Endothelial cell of umbilical vein (primary cell): ENCODE results near the gene OR51G2. TPM values are rescaled to one million over a fixed set of nuclear protein-coding genes. Genes with fewer than 3 reads are reported as not detected.

Experiments
- BruUV-seq: library from RNA; stranded (reverse); fragments of 400-500 nt; replicated peaks from 2 replicates; lab custom pipeline; 2021; lab: Mats Ljungman, UMichigan
- CTCF ChIA-PET: fragments of 300-600, 350-600 bp; sonication (Branson Sonifier 250); formaldehyde crosslinking; loops from one replicate; lab custom pipeline; 2021; ENCODE audit warnings: antibody characterized with exemption, inconsistent platforms; lab: Charles Lee
- POLR2A ChIA-PET: fragments of 300-600, 350-600 bp; sonication (Branson Sonifier 250); formaldehyde crosslinking; loops from one replicate; lab custom pipeline; 2021; ENCODE audit warnings: antibody characterized with exemption, inconsistent platforms; lab: Charles Lee
- DNase-seq: peaks from one replicate; pipeline ENCODE4 v3.0.0-alpha.2; 2011; ENCODE audit warnings: low read depth, low spot score
- FAIRE-seq: peaks from 2 replicates; lab custom pipeline; 2011; peaks lifted over from hg19 to GRCh38; lab: Jason Lieb, UNC
- H2AFZ ChIP-seq: 2 replicates; pipeline ENCODE4 v1.6.0; 2012; ENCODE audit warnings: low read depth, low read length, control low read depth, inconsistent platforms
- H3K27ac ChIP-seq: 2 replicates; pipeline ENCODE4 v1.5.1; 2011; ENCODE audit warnings: low read depth, mild to moderate bottlenecking, control low read depth, low read length, moderate library complexity; ENCODE audit not compliant: insufficient read depth
- H3K27me3 ChIP-seq, 2 experiments: 2 replicates each; pipeline versions ENCODE4 v1.6.0 to v1.6.1; 2011; ENCODE audit warnings: low read length in 2 of 2, mixed read lengths in 1 of 2; ENCODE audit not compliant: control insufficient read depth in 2 of 2, insufficient read depth in 2 of 2
- H3K36me3 ChIP-seq, 2 experiments: 2 replicates in 1 of 2; 3 replicates in 1 of 2; pipeline ENCODE4 v1.5.1; 2011; ENCODE audit warnings: low read length in 2 of 2, mild to moderate bottlenecking in 1 of 2, moderate library complexity in 1 of 2; ENCODE audit not compliant: control insufficient read depth in 2 of 2, insufficient read depth in 2 of 2; ENCODE audit errors: extremely low read depth in 1 of 2
- H3K4me1 ChIP-seq: 3 replicates; pipeline ENCODE4 v1.5.1; 2011; ENCODE audit warnings: mild to moderate bottlenecking, low read length; ENCODE audit not compliant: control insufficient read depth, insufficient read depth; ENCODE audit errors: extremely low read depth
- H3K4me2 ChIP-seq: 2 replicates; pipeline ENCODE4 v1.6.1; 2011; ENCODE audit warnings: low read length, control low read depth, mixed read lengths; ENCODE audit not compliant: insufficient read depth
- H3K4me3 ChIP-seq, 3 experiments: fragments of 200-600 bp in 1 of 3; sonication (generic), shearing (Covaris generic) in 1 of 3; replicated peaks in 1 of 3; 2 replicates each; pipeline ENCODE4 v1.5.1; 2011 to 2016; ENCODE audit warnings: control low read depth in 3 of 3, low read length in 3 of 3, mild to moderate bottlenecking in 2 of 3, inconsistent platforms in 1 of 3, low read depth in 1 of 3, moderate library complexity in 1 of 3; ENCODE audit not compliant: insufficient read depth in 1 of 3
- H3K79me2 ChIP-seq: 2 replicates; pipeline ENCODE4 v1.6.0; 2012; ENCODE audit warnings: low read length, inconsistent platforms; ENCODE audit not compliant: control insufficient read depth, insufficient read depth
- H3K9ac ChIP-seq: replicated peaks from 2 replicates; pipeline ENCODE3; 2011; ENCODE audit warnings: low read length, control low read depth; ENCODE audit not compliant: insufficient read depth; ENCODE audit errors: extremely low read depth
- H3K9me1 ChIP-seq: replicated peaks from 3 replicates; pipeline ENCODE4 v1.6.0; 2011; ENCODE audit warnings: mild to moderate bottlenecking, low read length; ENCODE audit not compliant: control insufficient read depth, insufficient read depth; ENCODE audit errors: extremely low read depth
- H3K9me3 ChIP-seq: replicated peaks from 2 replicates; pipeline ENCODE4 v1.5.1; 2012; ENCODE audit warnings: low read length, inconsistent platforms; ENCODE audit not compliant: control insufficient read depth, insufficient read depth
- H4K20me1 ChIP-seq: replicated peaks from 2 replicates; pipeline ENCODE3; 2011; ENCODE audit warnings: mild to moderate bottlenecking, low read length; ENCODE audit not compliant: control insufficient read depth, insufficient read depth; ENCODE audit errors: extremely low read depth
- EZH2 ChIP-seq: IDR thresholded peaks from 2 replicates; pipeline ENCODE4 v1.6.1; 2012; ENCODE audit warnings: borderline replicate concordance, low read depth, mild to moderate bottlenecking, moderate library complexity, low read length, inconsistent platforms; ENCODE audit not compliant: severe bottlenecking
- FOS ChIP-seq: IDR thresholded peaks from 2 replicates; pipeline ENCODE4 v1.6.1; 2011; ENCODE audit warnings: mild to moderate bottlenecking, low read length, moderate library complexity, borderline replicate concordance; ENCODE audit not compliant: insufficient read depth
- GATA2 ChIP-seq: IDR thresholded peaks from 2 replicates; pipeline ENCODE4 v1.7.0; 2011; ENCODE audit warnings: low read depth, mild to moderate bottlenecking, moderate library complexity, mixed read lengths, low read length; ENCODE audit not compliant: insufficient read length, insufficient read depth
- JUN ChIP-seq: IDR thresholded peaks from 2 replicates; pipeline ENCODE4 v1.6.1; 2011; ENCODE audit warnings: borderline replicate concordance, low read depth; ENCODE audit not compliant: insufficient read length, insufficient read depth
- MAX ChIP-seq: IDR thresholded peaks from 2 replicates; pipeline ENCODE4 v1.6.1; 2011; ENCODE audit not compliant: insufficient read depth, insufficient read length
- MYC ChIP-seq: IDR thresholded peaks from one replicate; pipeline ENCODE4 v1.6.1; 2011; ENCODE audit warnings: mild to moderate bottlenecking, low read depth, low read length
- POLR2A ChIP-seq: IDR thresholded peaks from 2 replicates; pipeline ENCODE4 v1.6.1; 2012; ENCODE audit warnings: low read depth, mild to moderate bottlenecking, control low read depth, low read length
- POLR2AphosphoS5 ChIP-seq: IDR thresholded peaks from 2 replicates; pipeline ENCODE4 v1.6.1; 2012; ENCODE audit warnings: low read depth, mild to moderate bottlenecking, control low read depth, low read length, moderate library complexity; ENCODE audit not compliant: insufficient read depth
- dilution Hi-C: fragments of 300-500 bp; cut with MboI; formaldehyde crosslinking; loops from one replicate; pipeline ENCODE4 v1.15.0; 2019; ENCODE audit warnings: low sequenced_read_pairs; ENCODE audit not compliant: extremely low pct_ligation_motif_present
- intact Hi-C: fragments of 100-400 bp; cut with micrococcal nuclease; formaldehyde crosslinking; loops from one replicate; pipeline ENCODE4 v1.10.0; 2022
- polyA plus RNA-seq, 4 experiments: library from polyadenylated mRNA; depleted of rRNA in 3 of 4; stranded (reverse) in 3 of 4; unstranded in 1 of 4; fragments of >200 nt; gene quantifications; 2 replicates each; pipeline versions ENCODE4 v1.2.1 to v1.2.3, GENCODE V29; 2011 to 2012; ENCODE audit warnings: missing spikeins in 1 of 4
- total RNA-seq: library from RNA; stranded (reverse); gene quantifications from 2 replicates; pipeline ENCODE4 v1.2.3, GENCODE V29; 2021
- TF ChIP-seq, protein P1 (sequence below), 2 donors: IDR thresholded peaks; 1 replicate in 1 of 2; 2 replicates in 1 of 2; pipeline ENCODE4 v1.5.1; 2011; ENCODE audit warnings: low read length in 2 of 2, mild to moderate bottlenecking in 2 of 2, moderate library complexity in 2 of 2, control low read depth in 1 of 2, inconsistent platforms in 1 of 2, low read depth in 1 of 2; ENCODE audit not compliant: insufficient read depth in 1 of 2; ENCODE audit errors: extremely low read depth in 1 of 2

Gene OR51G2
- total and polyA plus RNA-seq, 2 donors (not counting 3 experiments of a cell fraction or from before 2014, with no cell fraction given), result not detected

- CTCF ChIA-PET, result no interaction called here
Measured at GRCh38 chr11:4887591-4887990, 31.6 kb downstream of the OR51G2 start.

DNA sequence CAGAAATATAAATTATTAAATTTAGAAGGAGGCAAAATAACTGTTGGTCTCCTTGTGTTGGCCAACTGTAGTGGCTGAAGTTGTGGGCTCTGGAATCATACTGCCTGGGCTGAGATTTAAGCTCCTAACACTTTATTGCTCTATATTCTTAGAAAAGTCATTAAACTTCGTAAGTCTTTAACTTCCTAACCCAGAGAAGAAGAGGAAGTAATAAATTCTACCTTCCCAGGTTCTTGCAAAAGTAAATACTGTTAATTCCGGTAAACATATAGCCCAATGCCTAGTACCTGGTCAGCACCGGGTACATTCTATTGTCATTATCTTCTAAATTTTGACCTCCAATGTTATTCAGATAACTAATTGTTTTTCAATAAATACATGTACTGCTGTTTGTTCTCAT, 33.0 kb downstream of the OR51G2 start:
- H3K4me3 ChIP-seq, result no peak overlapping the region
- FAIRE-seq (no peak), DNase-seq (no peak)
- H3K9me3 ChIP-seq, result no peaks in the 10 kb centered on the region
- no peaks in the 10 kb centered on the region for H3K27me3 ChIP-seq
- no peaks in the 10 kb centered on the region for H3K36me3 ChIP-seq
- dilution Hi-C loops (no loop called here), intact Hi-C loops (no loop called here)
- H3K79me2 ChIP-seq, result no peaks in the 10 kb centered on the region
- ChIA-PET CTCF (no interaction called here), POLR2A (no interaction called here)
- no peak overlapping the region for H3K4me2 ChIP-seq
- TF ChIP-seq MAX (no peak), POLR2AphosphoS5 (no peak), EZH2 (no peak), POLR2A (no peak), GATA2 (no peak), FOS (no peak), JUN (no peak), MYC (no peak)
- TF ChIP-seq, protein P1, sequence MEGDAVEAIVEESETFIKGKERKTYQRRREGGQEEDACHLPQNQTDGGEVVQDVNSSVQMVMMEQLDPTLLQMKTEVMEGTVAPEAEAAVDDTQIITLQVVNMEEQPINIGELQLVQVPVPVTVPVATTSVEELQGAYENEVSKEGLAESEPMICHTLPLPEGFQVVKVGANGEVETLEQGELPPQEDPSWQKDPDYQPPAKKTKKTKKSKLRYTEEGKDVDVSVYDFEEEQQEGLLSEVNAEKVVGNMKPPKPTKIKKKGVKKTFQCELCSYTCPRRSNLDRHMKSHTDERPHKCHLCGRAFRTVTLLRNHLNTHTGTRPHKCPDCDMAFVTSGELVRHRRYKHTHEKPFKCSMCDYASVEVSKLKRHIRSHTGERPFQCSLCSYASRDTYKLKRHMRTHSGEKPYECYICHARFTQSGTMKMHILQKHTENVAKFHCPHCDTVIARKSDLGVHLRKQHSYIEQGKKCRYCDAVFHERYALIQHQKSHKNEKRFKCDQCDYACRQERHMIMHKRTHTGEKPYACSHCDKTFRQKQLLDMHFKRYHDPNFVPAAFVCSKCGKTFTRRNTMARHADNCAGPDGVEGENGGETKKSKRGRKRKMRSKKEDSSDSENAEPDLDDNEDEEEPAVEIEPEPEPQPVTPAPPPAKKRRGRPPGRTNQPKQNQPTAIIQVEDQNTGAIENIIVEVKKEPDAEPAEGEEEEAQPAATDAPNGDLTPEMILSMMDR (IDR thresholded peaks at IDR 0.05; ENCODE audit: extremely low read depth in 1 of 2, insufficient read depth in 1 of 2, low read depth in 1 of 2, low read length in 2 of 2), result no peak
- H3K9ac ChIP-seq, result no peak overlapping the region
- no peak overlapping the region for H2AFZ ChIP-seq
- H4K20me1 ChIP-seq, result no peaks in the 10 kb centered on the region
- H3K4me1 ChIP-seq, result no peaks in the 10 kb centered on the region
- H3K27ac ChIP-seq, result no peak overlapping the region
- no peaks in the 10 kb centered on the region for H3K9me1 ChIP-seq
- no TSS peak for BruUV-seq

More at GRCh38 chr11:4887591-4887990, 31.6 kb downstream of the OR51G2 start:
- H3K79me2 ChIP-seq, result no peaks in the 10 kb centered on the region
- H3K27ac ChIP-seq, result no peak overlapping the region
- no peaks in the 10 kb centered on the region for H3K9me3 ChIP-seq
- BruUV-seq, result no TSS peak
- no peak overlapping the region for H3K4me2 ChIP-seq
- no peak overlapping the region for H3K4me3 ChIP-seq
- H2AFZ ChIP-seq, result no peak overlapping the region
- FAIRE-seq, result no peak
- dilution Hi-C loops, result no loop called here
- no peaks in the 10 kb centered on the region for H3K4me1 ChIP-seq
- POLR2A ChIA-PET, result no interaction called here
- no peaks in the 10 kb centered on the region for H3K36me3 ChIP-seq
- no peak for DNase-seq
- no peaks in the 10 kb centered on the region for H4K20me1 ChIP-seq
- H3K9ac ChIP-seq, result no peak overlapping the region
- no peaks in the 10 kb centered on the region for H3K9me1 ChIP-seq
- no peaks in the 10 kb centered on the region for H3K27me3 ChIP-seq
- intact Hi-C loops, result no loop called here
- TF ChIP-seq EZH2, result no peak
- TF ChIP-seq MAX, result no peak
- no peak for TF ChIP-seq GATA2
